ENCODE data around the gene FAM53B.

The FAM53B gene

DNA sequence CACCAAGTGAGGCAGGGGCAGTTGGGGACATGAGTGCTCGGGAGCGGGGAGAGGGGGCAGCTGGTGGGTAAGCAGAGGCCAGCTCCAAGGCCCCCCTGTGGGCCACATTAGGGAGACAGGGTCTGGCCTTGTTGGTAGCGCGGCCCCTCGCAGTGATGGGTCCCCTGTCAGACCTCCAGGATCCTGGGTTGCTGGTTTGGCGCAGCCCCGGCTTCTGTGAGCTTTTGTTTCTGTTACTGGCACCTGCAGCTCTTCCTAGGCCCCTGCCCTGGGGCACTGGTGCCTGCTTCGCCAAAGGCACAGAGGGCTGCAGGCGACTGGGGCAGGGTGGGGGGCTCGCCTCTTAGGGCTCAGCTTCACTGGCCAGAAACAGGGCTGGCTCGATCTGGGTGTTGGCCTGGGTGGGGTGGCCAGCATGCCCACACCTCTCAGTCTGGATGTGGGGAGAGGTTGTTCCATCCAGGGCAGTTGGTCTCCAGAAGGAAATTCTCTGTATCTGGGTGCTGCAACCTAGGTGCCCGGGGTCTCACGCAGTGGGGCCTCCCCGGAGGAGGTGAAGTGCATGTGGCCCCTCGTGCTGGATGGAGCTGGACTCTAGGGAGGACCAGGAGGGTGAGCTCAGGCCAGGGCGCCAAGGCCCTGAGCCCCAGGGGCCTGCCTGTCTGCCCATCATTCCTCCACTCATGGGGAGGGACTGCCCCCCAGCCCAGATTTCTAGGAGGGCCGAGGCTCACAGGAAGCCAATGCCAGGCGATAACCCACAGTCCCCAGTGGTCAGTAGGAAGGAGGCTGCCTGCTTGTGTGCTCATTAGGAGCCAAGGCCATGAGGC, 143.9 kb downstream of the FAM53B start:
- Histone ChIP-seq H4K20me1 (peaks cover 0 to 66% (median 23%) of the 10 kb centered on the region in 11 experiments; a peak in 14 of 22 replicates), H3K36me3 (no peaks in the 10 kb centered on the region), H3K4me3 (no peak overlapping the region; a peak in 1 of 20 replicates), H3K4me1 (peaks cover 48 to 100% (median 100%) of the 10 kb centered on the region in 10 experiments), H3K9ac (peak overlapping the region in 7 of 11 experiments; percentile 4 to 72 (median 50); a peak in 12 of 22 replicates), H3K9me3 (replicated peaks in 1 of 11) (peaks cover 1 to 3% (median 2%) of the 10 kb centered on the region in 11 experiments; a peak in 18 of 22 replicates), H3K27ac (peak overlapping the region in 8 of 11 experiments; percentile 28 to 77 (median 66); a peak in 16 of 22 replicates), H3K4me2 (peak overlapping the region in 10 of 11 experiments; percentile 57 to 99 (median 97); a peak in 18 of 22 replicates), H3K27me3 (peaks cover 0 to 81% (median 6%) of the 10 kb centered on the region in 11 experiments; a peak in 12 of 22 replicates)
- TF ChIP-seq Cebpa-rat (IDR thresholded peaks at IDR 0.05), result no peak

DNA sequence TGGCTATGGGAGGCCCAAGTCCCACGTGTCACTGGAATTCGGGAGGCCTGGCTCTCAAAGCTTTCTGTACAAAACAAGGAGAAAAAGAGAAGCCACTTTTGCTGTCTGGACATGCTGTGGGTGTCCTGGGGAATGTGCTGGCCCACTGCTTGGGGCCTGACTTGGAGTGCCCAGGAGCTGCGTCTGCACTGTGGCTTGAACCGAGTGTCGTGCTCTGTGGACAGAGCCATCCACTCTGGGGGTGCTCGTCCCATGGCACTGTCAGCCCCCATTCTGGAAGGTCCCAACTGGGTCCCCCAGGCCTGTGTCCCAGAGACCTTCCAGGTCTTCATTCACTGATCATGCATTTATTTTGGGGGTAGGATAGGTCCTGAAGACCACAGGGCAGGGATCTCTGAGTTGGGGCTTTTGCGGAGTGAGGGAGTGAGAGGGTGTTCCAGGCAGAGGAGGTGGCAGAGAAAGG, 144.6 kb downstream of the FAM53B start:
- H4K20me1 ChIP-seq, result peaks cover 0 to 59% (median 23%) of the 10 kb centered on the region in 11 experiments; a peak in 14 of 22 replicates
- peak overlapping the region in 9 of 11 experiments; percentile 92 to 99 (median 97); a peak in 17 of 22 replicates for H3K4me2 ChIP-seq
- peak overlapping the region in 3 of 11 experiments; percentile 50 to 72 (median 56); a peak in 3 of 22 replicates for H3K9ac ChIP-seq
- no peak overlapping the region for H3K4me3 ChIP-seq
- H3K4me1 ChIP-seq, result peaks cover 41 to 100% (median 98%) of the 10 kb centered on the region in 10 experiments
- TF ChIP-seq Cebpa-rat (IDR thresholded peaks at IDR 0.05), result no peak
- H3K36me3 ChIP-seq, result no peaks in the 10 kb centered on the region
- H3K9me3 ChIP-seq (replicated peaks in 1 of 11), result peaks cover 5 to 9% (median 7%) of the 10 kb centered on the region in 11 experiments; a peak in 18 of 22 replicates
- H3K27ac ChIP-seq, result peak overlapping the region in 4 of 11 experiments; percentile 65 to 77 (median 72); a peak in 5 of 22 replicates
- peaks cover 0 to 75% (median 6%) of the 10 kb centered on the region in 11 experiments; a peak in 12 of 22 replicates for H3K27me3 ChIP-seq

- peaks cover 0 to 53% (median 21%) of the 10 kb centered on the region in 11 experiments; a peak in 14 of 22 replicates for H4K20me1 ChIP-seq
- H3K9ac ChIP-seq, result no peak overlapping the region; a peak in 1 of 22 replicates
- H3K27me3 ChIP-seq, result peaks cover 0 to 68% (median 4%) of the 10 kb centered on the region in 11 experiments; a peak in 12 of 22 replicates
- peaks cover 5 to 15% (median 7%) of the 10 kb centered on the region in 11 experiments; a peak in 18 of 22 replicates for H3K9me3 ChIP-seq (replicated peaks in 1 of 11)
- peaks cover 35 to 97% (median 92%) of the 10 kb centered on the region in 10 experiments for H3K4me1 ChIP-seq
- peak overlapping the region in 9 of 11 experiments; percentile 50 to 99 (median 97); a peak in 18 of 22 replicates for H3K4me2 ChIP-seq
- no peak overlapping the region for H3K4me3 ChIP-seq
- no peak for TF ChIP-seq Cebpa-rat (IDR thresholded peaks at IDR 0.05)
- H3K27ac ChIP-seq, result no peak overlapping the region
- H3K36me3 ChIP-seq, result no peaks in the 10 kb centered on the region
Measured at GRCh38 chr10:124598773-124599587, 145.2 kb downstream of the FAM53B start.

DNA sequence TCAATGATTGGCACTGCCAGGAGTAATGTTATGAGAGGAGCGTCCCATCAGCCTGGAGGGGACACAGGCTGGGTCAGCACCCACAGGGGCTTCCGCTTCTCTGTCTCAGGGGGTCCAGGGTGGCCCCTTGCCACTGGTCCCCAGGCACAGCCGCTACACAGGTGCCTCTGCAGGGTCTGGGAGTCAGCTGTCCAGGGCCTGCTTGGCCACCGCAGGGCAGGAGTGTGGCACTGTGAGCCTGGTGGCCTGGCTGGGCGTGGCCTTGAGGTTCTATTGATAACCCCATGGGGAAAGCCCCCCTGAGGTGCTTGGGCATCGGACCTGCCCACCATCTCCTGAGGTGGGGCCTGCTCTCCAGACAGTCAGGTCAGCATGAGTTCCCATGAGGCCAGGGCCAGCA, 146.0 kb downstream of the FAM53B start:
- H3K9me3 ChIP-seq (replicated peaks in 1 of 11), result peaks cover 5 to 22% (median 8%) of the 10 kb centered on the region in 11 experiments; a peak in 19 of 22 replicates
- peak overlapping the region in 10 of 11 experiments; percentile 24 to 99 (median 96); a peak in 19 of 22 replicates for H3K4me2 ChIP-seq

GRCh38 chr10:124597846-124598165, 146.4 kb downstream of the FAM53B start:
- Histone ChIP-seq H4K20me1 (peaks cover 0 to 42% (median 21%) of the 10 kb centered on the region in 11 experiments; a peak in 13 of 22 replicates), H3K9ac (peak overlapping the region in 2 of 11 experiments; percentile 5 to 57; a peak in 3 of 22 replicates), H3K27ac (peak overlapping the region in 2 of 11 experiments; percentile 29 to 35; a peak in 2 of 22 replicates), H3K9me3 (replicated peaks in 1 of 11) (peaks cover 5 to 25% (median 8%) of the 10 kb centered on the region in 11 experiments; a peak in 19 of 22 replicates), H3K4me2 (peak overlapping the region in 10 of 11 experiments; percentile 24 to 99 (median 96); a peak in 19 of 22 replicates), H3K36me3 (no peaks in the 10 kb centered on the region), H3K4me1 (peaks cover 23 to 86% (median 80%) of the 10 kb centered on the region in 10 experiments), H3K27me3 (peaks cover 0 to 57% (median 0%) of the 10 kb centered on the region in 11 experiments; a peak in 9 of 22 replicates), H3K4me3 (peak overlapping the region in 1 of 10 experiments; percentile 32; a peak in 1 of 20 replicates)
- no peak for TF ChIP-seq Cebpa-rat (IDR thresholded peaks at IDR 0.05)

More for the DNA sequence above, 146.0 kb downstream of the FAM53B start:
- H3K4me3 ChIP-seq, result peak overlapping the region in 1 of 10 experiments; percentile 32; a peak in 1 of 20 replicates
- TF ChIP-seq Cebpa-rat (IDR thresholded peaks at IDR 0.05), result no peak
- H3K27me3 ChIP-seq, result peaks cover 0 to 61% (median 0%) of the 10 kb centered on the region in 11 experiments; a peak in 9 of 22 replicates
- peak overlapping the region in 1 of 11 experiments; percentile 35; a peak in 2 of 22 replicates for H3K27ac ChIP-seq
- peaks cover 27 to 90% (median 84%) of the 10 kb centered on the region in 10 experiments for H3K4me1 ChIP-seq
- H3K36me3 ChIP-seq, result no peaks in the 10 kb centered on the region
- H3K9ac ChIP-seq, result peak overlapping the region in 2 of 11 experiments; percentile 5 to 57; a peak in 3 of 22 replicates
- peaks cover 0 to 45% (median 21%) of the 10 kb centered on the region in 11 experiments; a peak in 13 of 22 replicates for H4K20me1 ChIP-seq

GRCh38 chr10:124596962-124597845, 147.0 kb downstream of the FAM53B start:
- Histone ChIP-seq H3K27ac (peak overlapping the region in 2 of 11 experiments; percentile 29 to 35; a peak in 2 of 22 replicates), H4K20me1 (peaks cover 0 to 38% (median 18%) of the 10 kb centered on the region in 11 experiments; a peak in 13 of 22 replicates), H3K4me1 (peaks cover 17 to 80% (median 74%) of the 10 kb centered on the region in 10 experiments), H3K9me3 (replicated peaks in 1 of 11) (peaks cover 5 to 30% (median 12%) of the 10 kb centered on the region in 11 experiments; a peak in 20 of 22 replicates), H3K4me2 (peak overlapping the region in 9 of 11 experiments; percentile 50 to 99 (median 97); a peak in 18 of 22 replicates), H3K4me3 (peak overlapping the region in 1 of 10 experiments; percentile 32; a peak in 1 of 20 replicates), H3K36me3 (no peaks in the 10 kb centered on the region), H3K27me3 (peaks cover 0 to 51% (median 0%) of the 10 kb centered on the region in 11 experiments; a peak in 9 of 22 replicates), H3K9ac (peak overlapping the region in 3 of 11 experiments; percentile 5 to 57 (median 9); a peak in 3 of 22 replicates)
- no peak for TF ChIP-seq Cebpa-rat (IDR thresholded peaks at IDR 0.05)

Data from BLaER1 treated with 17β-estradiol and CSF1 and Interleukin-3, amounts not matched to agents 10 nM and 100 nM (cell line).